HL-60 (cell line): ENCODE results near the gene DSCAML1.

Experiments used
- DNase-seq, 2 experiments: peaks; one replicate each; pipeline ENCODE4 v3.0.0-alpha.2; 2010 to 2020; ENCODE audit warnings: low read depth in 1 of 2, low spot score in 1 of 2
- H3K27ac ChIP-seq: fragments of 250-450 bp; sonication (Bioruptor Pico); replicated peaks from 2 replicates; pipeline ENCODE4 v1.5.1; 2020; ENCODE audit warnings: mild to moderate bottlenecking, moderate library complexity
- H3K27me3 ChIP-seq: fragments of 250-450 bp; sonication (Bioruptor Pico); 2 replicates; pipeline ENCODE4 v1.5.1; 2021; ENCODE audit warnings: mild to moderate bottlenecking, moderate library complexity; ENCODE audit not compliant: insufficient read depth, poor library complexity, severe bottlenecking
- H3K4me3 ChIP-seq: replicated peaks from 2 replicates; pipeline ENCODE4 v1.5.1; 2011; ENCODE audit warnings: mild to moderate bottlenecking, control low read depth, low read length; ENCODE audit not compliant: insufficient read depth
- GABPA ChIP-seq: IDR thresholded peaks from 2 replicates; pipeline ENCODE4 v1.6.1; 2012; ENCODE audit warnings: low read depth
- POLR2AphosphoS5 ChIP-seq: IDR thresholded peaks from 2 replicates; pipeline ENCODE4 v1.6.1; 2012; ENCODE audit warnings: low read depth
- SPI1 ChIP-seq: IDR thresholded peaks from 2 replicates; pipeline ENCODE4 v1.6.1; 2012; ENCODE audit warnings: low read depth, mild to moderate bottlenecking, borderline replicate concordance
- TF ChIP-seq, protein P1 (sequence below): IDR thresholded peaks from 2 replicates; pipeline ENCODE4 v1.6.1; 2012; ENCODE audit warnings: low read depth; ENCODE audit not compliant: insufficient replicate concordance
- TF ChIP-seq, protein P2 (sequence below): IDR thresholded peaks from one replicate; pipeline ENCODE4 v1.5.1; 2011; ENCODE audit warnings: low read length, control low read depth, inconsistent platforms; ENCODE audit not compliant: insufficient read depth

DSCAML1 gene

DNA sequence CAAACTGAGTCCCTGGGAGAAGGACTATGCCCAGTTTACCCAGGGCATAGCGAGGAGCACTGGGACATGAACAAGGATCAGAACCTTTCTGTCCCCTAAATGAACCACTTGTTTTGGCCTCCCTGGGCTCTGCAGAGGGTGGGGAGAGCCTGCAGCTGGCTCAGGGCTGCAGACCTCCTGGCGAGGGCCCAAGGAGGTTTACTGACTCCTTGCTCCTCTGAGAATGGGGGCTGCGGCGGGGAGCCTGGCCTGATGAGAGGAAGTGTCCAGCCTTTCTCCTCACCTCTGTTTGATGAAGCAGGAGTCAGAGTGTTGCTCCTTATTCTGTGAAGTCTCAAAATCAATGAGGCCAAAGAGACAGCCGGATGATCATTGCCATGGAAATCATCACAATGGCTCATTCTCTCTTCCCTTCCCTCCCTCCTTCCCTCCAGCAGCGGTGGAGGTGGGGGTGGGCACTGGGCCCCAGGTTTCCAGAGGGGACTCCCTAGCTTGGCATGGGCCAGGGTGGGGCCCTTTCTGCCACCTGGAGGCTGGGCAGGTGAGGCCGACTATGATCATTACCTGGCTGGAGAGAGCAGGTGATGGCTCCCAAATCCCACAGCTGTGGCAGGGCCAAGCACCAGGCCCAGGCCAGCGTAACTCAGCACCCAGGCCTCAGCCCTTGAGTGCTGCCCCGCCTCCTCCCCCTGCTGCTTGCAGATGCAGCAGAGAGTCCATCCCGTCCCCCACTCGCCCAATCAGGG, 299.6 kb downstream of the DSCAML1 start:
- Histone ChIP-seq H3K27me3 (no peaks in the 10 kb centered on the region), H3K4me3 (no peak overlapping the region), H3K27ac (no peak overlapping the region)
- DNase-seq: no peak
- no peak for TF ChIP-seq POLR2AphosphoS5
- TF ChIP-seq, protein P1, sequence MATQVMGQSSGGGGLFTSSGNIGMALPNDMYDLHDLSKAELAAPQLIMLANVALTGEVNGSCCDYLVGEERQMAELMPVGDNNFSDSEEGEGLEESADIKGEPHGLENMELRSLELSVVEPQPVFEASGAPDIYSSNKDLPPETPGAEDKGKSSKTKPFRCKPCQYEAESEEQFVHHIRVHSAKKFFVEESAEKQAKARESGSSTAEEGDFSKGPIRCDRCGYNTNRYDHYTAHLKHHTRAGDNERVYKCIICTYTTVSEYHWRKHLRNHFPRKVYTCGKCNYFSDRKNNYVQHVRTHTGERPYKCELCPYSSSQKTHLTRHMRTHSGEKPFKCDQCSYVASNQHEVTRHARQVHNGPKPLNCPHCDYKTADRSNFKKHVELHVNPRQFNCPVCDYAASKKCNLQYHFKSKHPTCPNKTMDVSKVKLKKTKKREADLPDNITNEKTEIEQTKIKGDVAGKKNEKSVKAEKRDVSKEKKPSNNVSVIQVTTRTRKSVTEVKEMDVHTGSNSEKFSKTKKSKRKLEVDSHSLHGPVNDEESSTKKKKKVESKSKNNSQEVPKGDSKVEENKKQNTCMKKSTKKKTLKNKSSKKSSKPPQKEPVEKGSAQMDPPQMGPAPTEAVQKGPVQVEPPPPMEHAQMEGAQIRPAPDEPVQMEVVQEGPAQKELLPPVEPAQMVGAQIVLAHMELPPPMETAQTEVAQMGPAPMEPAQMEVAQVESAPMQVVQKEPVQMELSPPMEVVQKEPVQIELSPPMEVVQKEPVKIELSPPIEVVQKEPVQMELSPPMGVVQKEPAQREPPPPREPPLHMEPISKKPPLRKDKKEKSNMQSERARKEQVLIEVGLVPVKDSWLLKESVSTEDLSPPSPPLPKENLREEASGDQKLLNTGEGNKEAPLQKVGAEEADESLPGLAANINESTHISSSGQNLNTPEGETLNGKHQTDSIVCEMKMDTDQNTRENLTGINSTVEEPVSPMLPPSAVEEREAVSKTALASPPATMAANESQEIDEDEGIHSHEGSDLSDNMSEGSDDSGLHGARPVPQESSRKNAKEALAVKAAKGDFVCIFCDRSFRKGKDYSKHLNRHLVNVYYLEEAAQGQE: no peak
- TF ChIP-seq, protein P2, sequence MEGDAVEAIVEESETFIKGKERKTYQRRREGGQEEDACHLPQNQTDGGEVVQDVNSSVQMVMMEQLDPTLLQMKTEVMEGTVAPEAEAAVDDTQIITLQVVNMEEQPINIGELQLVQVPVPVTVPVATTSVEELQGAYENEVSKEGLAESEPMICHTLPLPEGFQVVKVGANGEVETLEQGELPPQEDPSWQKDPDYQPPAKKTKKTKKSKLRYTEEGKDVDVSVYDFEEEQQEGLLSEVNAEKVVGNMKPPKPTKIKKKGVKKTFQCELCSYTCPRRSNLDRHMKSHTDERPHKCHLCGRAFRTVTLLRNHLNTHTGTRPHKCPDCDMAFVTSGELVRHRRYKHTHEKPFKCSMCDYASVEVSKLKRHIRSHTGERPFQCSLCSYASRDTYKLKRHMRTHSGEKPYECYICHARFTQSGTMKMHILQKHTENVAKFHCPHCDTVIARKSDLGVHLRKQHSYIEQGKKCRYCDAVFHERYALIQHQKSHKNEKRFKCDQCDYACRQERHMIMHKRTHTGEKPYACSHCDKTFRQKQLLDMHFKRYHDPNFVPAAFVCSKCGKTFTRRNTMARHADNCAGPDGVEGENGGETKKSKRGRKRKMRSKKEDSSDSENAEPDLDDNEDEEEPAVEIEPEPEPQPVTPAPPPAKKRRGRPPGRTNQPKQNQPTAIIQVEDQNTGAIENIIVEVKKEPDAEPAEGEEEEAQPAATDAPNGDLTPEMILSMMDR: no peak
- no peak for TF ChIP-seq GABPA
- no peak for TF ChIP-seq SPI1

DNA sequence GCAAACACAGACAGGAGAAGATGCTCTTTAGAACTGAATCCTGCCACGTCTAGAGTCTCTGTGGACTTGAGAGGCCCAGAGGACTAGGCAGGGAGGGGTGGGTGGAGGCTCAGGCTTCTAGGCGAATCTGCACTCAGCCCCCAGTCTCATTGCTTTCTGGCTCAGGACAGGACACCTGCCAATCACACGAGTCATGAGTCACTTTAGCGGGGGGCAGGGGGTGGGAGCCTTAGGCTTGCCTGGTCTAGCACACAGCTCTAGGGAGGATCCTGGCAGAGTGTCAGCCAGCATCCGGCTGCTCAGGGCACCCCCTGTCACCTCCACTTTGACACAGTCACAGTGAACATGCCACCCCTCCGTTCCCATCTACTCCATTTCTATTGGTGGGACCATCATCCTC, 301.7 kb downstream of the DSCAML1 start:
- H3K27ac ChIP-seq: no peak overlapping the region
- H3K27me3 ChIP-seq: no peaks in the 10 kb centered on the region
- no peak overlapping the region for H3K4me3 ChIP-seq
- DNase-seq: no peak
- TF ChIP-seq, protein P1: no peak

DNA sequence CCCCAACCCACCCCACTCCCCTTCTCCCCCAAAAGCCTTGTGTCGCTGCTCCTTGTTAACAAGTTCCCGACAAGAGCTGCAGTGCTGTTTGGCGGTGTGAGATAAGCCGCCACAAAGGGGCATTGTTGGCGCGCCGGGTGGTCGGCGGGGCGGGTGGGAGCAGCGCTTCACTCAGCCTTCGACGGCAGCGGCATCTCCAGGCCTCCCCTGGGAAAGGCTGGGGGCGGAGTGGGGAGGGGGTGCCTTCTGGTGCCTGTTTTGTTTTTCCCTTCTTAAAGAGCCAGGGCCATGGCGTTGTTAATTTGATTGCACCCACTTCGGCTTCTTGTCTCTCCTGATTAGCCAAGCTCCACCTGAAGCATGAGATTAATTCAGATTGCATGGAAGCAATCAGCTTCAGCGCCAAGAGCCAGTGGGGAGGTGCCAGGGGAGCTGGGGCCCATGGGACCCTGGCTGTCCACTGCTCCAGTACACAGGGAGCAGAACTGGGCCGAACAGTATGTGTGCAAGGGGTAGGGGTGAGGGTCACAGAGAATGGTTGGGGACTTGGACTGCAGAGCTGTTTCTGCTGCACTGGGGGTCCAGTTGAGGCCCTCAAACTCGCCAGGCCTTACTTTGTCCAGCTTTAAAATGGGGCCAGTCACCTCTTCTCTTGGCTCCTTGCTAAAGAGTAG, 304.3 kb downstream of the DSCAML1 start:
- H3K4me3 ChIP-seq: no peak overlapping the region
- no peak for DNase-seq

More for the DNA sequence above, 304.3 kb downstream of the DSCAML1 start:
- Histone ChIP-seq H3K27ac (no peak overlapping the region), H3K27me3 (peaks cover 2% of the 10 kb centered on the region)
- TF ChIP-seq, protein P2: no peak
- TF ChIP-seq POLR2AphosphoS5 (no peak), SPI1 (no peak), GABPA (no peak)
- TF ChIP-seq, protein P1: no peak
